GM10266 (cell line): ENCODE data around the gene SENP6.
"Not testable (repeated sequence)": the region's sequence is repeated elsewhere in the genome, so short reads cannot be mapped to it uniquely, and the experiment has no call there.

Source experiments
- DNase-seq: peaks from one replicate; pipeline ENCODE4 v3.0.0; 2012; ENCODE audit errors: extremely low spot score
- TF ChIP-seq, protein P1 (sequence below): IDR thresholded peaks from 2 replicates; pipeline ENCODE4 v1.5.1; 2012; ENCODE audit warnings: mild to moderate bottlenecking, low read depth; ENCODE audit not compliant: control insufficient read depth, insufficient read depth; ENCODE audit errors: missing control alignments

SENP6 gene

DNA sequence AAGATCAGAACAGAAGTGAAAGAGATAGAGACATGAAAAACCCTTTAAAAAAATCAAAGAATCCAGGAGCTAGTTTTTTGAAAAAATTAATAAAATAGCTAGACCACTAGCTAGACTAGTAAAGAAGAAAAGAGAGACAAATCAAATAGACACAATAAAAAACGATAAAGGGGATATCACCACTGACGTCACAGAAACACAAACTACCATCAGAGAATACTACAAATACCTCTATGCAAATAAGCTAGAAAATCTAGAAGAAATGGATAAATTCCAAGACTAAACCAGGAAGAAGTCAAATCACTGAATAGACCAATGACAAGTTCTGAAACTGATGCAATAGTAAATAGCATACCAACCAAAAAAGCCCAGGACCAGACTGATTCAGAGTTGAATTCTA, 29.6 kb upstream of the SENP6 start:
- TF ChIP-seq, protein P1, sequence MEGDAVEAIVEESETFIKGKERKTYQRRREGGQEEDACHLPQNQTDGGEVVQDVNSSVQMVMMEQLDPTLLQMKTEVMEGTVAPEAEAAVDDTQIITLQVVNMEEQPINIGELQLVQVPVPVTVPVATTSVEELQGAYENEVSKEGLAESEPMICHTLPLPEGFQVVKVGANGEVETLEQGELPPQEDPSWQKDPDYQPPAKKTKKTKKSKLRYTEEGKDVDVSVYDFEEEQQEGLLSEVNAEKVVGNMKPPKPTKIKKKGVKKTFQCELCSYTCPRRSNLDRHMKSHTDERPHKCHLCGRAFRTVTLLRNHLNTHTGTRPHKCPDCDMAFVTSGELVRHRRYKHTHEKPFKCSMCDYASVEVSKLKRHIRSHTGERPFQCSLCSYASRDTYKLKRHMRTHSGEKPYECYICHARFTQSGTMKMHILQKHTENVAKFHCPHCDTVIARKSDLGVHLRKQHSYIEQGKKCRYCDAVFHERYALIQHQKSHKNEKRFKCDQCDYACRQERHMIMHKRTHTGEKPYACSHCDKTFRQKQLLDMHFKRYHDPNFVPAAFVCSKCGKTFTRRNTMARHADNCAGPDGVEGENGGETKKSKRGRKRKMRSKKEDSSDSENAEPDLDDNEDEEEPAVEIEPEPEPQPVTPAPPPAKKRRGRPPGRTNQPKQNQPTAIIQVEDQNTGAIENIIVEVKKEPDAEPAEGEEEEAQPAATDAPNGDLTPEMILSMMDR, result no peak
- DNase-seq, result no peak

DNA sequence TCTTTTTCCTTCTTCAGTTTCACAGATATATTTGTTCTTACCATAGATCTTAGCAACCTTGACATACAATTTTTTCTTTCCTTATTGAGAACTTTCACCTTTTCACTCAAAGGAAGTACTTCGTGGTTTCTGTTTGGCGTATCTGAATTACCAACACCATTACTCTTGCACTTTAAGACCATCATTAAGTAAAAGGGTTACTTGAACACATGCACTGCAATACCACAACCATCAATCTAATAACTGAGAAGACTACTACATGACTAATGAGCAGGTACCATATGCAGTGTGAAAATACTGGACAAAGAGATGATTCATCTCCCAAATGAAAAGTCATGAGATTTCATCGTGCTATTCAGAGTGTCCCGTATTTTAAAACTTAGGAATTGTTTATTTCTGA, 21.7 kb upstream of the SENP6 start:
- TF ChIP-seq, protein P1, result no peak
- no peak for DNase-seq

DNA sequence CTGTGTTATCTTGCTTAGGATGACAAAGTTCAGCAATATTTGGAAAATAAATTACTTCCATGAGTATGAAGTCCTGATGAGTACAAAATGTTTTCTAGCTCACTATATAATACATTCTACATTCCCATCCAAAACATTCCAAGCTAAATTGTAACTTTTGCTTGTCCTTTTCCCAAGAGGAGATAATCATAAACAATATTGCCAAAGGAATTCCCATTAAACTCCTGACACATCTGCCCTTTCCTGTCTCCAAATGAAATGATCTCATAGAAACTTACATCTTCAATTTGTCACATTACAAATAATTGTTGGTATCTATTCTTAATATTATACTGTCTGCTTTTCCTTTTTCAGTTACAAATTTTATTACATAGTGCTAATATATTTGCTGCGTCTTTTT, 20.4 kb upstream of the SENP6 start:
- TF ChIP-seq, protein P1, result no peak
- DNase-seq, result no peak

DNA sequence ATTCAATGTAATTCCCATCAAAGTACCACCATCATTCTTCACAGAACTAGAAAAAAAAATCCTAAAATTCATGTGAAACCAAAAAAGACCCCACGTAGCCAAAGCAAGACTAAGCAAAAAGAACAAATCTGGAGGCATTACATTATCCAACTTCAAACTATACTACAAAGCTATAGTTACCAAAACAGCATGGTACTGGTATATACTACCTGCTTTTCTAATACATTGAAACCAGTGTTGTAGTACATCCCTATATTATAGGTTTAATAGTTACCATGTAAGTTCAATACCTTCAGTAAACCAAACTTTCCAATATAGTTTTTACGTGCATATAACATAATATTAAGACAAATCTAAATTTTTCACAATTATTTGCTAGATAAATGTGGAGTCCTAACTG, 17.1 kb upstream of the SENP6 start:
- DNase-seq, result not testable (repeated sequence)

DNA sequence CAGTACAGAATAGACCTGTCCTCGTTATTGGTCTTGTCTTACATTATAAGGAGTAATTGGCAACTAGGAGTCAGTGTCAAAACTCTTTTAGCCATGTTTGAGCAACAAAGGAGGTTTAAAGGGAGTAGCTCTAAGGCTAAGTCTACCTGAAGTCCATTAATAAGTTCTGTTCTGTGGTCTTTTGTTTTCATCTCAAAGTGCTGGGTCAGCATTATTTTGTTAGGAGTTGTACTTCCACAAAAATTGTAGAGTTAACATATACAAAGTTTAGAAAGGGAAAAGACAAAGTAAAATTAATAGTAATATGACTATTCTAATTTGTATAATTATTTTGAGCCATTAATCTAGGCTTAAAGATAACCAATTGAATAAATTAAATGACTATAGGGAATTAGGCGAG, 12.7 kb upstream of the SENP6 start:
- DNase-seq, result no peak
- TF ChIP-seq, protein P1, result no peak

DNA sequence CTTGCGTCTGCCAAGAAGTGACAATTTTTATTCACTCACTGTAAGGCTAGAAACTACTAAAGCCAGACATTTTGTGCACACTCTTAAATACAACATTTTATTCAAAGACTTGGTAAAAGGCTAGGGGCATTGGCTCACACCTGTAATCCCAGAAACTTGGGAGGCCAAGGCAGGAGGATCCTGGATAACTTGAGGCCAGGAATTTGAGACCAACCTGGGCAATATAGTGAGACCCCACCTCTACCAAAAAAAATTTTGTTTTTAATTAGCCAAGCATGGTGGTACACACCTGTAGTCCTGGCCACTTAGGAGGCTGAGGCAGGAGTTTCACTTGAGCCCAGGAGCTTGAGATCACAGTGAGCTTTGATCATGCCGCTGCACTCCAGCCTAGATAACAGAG, 11.3 kb upstream of the SENP6 start:
- no peak for DNase-seq
- TF ChIP-seq, protein P1, result no peak

DNA sequence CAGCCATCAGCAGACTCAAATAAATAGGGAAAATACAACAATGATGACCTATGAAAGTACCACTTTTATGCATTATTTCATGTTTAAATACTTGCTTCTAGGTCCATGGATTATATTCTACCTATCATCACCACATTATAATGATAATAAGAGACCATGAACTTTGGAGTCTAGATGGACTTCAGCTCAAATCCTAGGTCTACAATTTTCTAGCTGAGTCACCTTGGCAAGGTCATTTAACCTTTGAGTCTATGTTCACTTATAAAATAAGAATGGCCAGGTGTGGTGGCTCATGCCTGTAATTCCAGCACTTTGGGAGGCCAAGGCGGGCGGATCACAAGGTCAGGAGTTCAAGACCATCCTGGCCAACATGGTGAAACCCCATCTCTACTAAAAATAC, 5.3 kb upstream of the SENP6 start:
- not testable (repeated sequence) for DNase-seq

DNA sequence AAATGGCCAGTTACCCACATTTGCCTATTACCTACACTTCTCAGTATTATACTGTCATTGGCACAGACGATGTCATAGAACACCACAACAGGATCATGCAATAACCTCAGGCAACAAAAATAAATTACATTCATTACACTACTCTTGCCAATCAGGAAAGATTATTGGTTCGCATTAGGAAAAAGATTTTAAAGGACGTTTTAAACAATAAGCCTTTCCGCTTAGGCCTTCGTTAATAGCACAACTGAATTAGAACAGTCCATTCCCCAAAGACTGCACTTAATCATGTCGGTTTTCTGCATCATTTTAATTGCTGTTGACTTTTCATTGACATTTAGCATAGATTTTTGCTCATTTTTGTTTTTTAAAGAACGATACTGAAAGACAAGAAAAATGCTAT, 912 bp upstream of the SENP6 start:
- TF ChIP-seq, protein P1, result no peak
- no peak for DNase-seq
